NB4 (cell line): ENCODE measurements around the gene TSFM.
"Not testable (repeated sequence)": the region's sequence is repeated elsewhere in the genome, so short reads cannot be mapped to it uniquely, and the experiment has no call there.

Experiments used
- CTCF ChIP-seq: IDR thresholded peaks from one replicate; pipeline ENCODE4 v1.5.1; 2012; ENCODE audit warnings: low read depth, low read length
- MYC ChIP-seq: IDR thresholded peaks from 2 replicates; pipeline ENCODE4 v1.6.1; 2011; ENCODE audit warnings: low read depth, low read length
- POLR2A ChIP-seq: IDR thresholded peaks from 2 replicates; pipeline ENCODE4 v1.6.1; 2011; ENCODE audit warnings: mild to moderate bottlenecking; ENCODE audit not compliant: insufficient read length; ENCODE audit errors: extremely low read depth
- TF ChIP-seq, protein P1 (sequence below): IDR thresholded peaks from 2 replicates; pipeline ENCODE4 v1.6.1; 2011; ENCODE audit warnings: low read depth, low read length

- TF ChIP-seq CTCF, POLR2A, MYC: not testable (repeated sequence)
- TF ChIP-seq, protein P1, sequence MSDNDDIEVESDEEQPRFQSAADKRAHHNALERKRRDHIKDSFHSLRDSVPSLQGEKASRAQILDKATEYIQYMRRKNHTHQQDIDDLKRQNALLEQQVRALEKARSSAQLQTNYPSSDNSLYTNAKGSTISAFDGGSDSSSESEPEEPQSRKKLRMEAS, result not testable (repeated sequence)
Measured at GRCh38 chr12:57817990-57818331, 35.4 kb downstream of the TSFM start.
